ENCODE results near the gene RPL12.

Gene RPL12

GRCh38 chr9:127450830-127451607, at the start of gene RPL12, which contains the start of gene LRSAM1:
TSS of gene RPL12 (minus strand) at chr9:127451406. CDS start at chr9:127451317, 89 bp downstream.
TSS of gene LRSAM1 (plus strand) at chr9:127451510. CDS start at chr9:127454528, 3,018 bp downstream.
- DNase-seq = peak; percentile 80

GRCh38 chr9:127500862-127501261, 49.7 kb upstream of the RPL12 start:
- DNase-seq = no peak

- DNase-seq = no peak
Observed at GRCh38 chr9:127500399-127500798, 49.2 kb upstream of the RPL12 start.

- no peak for DNase-seq
Observed at GRCh38 chr9:127498298-127498697, 47.1 kb upstream of the RPL12 start.

- no peak for DNase-seq
Observed at GRCh38 chr9:127497656-127498290, 46.6 kb upstream of the RPL12 start.

- DNase-seq = no peak
Observed at GRCh38 chr9:127496974-127497373, 45.8 kb upstream of the RPL12 start.

- DNase-seq = no peak
Observed at GRCh38 chr9:127495884-127496555, 44.8 kb upstream of the RPL12 start.

- no peak for DNase-seq
Observed at GRCh38 chr9:127494304-127494702, 43.1 kb upstream of the RPL12 start.

GRCh38 chr9:127493592-127494303, 42.5 kb upstream of the RPL12 start:
- no peak for DNase-seq

- DNase-seq = no peak
Observed at GRCh38 chr9:127492616-127493015, 41.4 kb upstream of the RPL12 start.

GRCh38 chr9:127491516-127491915, 40.3 kb upstream of the RPL12 start:
- no peak for DNase-seq

- no peak for DNase-seq
Observed at GRCh38 chr9:127490535-127491230, 39.5 kb upstream of the RPL12 start.

- DNase-seq = no peak
Observed at GRCh38 chr9:127489471-127490115, 38.4 kb upstream of the RPL12 start.

GRCh38 chr9:127488946-127489345, 37.7 kb upstream of the RPL12 start:
- DNase-seq = no peak

GRCh38 chr9:127485995-127486394, 34.8 kb upstream of the RPL12 start:
- DNase-seq = no peak

- DNase-seq = no peak
Observed at GRCh38 chr9:127482662-127483061, 31.5 kb upstream of the RPL12 start.

GRCh38 chr9:127479507-127480081, 28.4 kb upstream of the RPL12 start:
- DNase-seq = no peak

GRCh38 chr9:127474592-127474991, 23.4 kb upstream of the RPL12 start:
- DNase-seq = no peak

- DNase-seq = no peak
Observed at GRCh38 chr9:127473932-127474331, 22.7 kb upstream of the RPL12 start.

GRCh38 chr9:127473501-127473900, 22.3 kb upstream of the RPL12 start:
- no peak for DNase-seq

- DNase-seq = no peak
Observed at GRCh38 chr9:127470662-127471061, 19.5 kb upstream of the RPL12 start.

- DNase-seq = no peak
Observed at GRCh38 chr9:127467621-127468020, 16.4 kb upstream of the RPL12 start.
